Lower leg skin (tissue), 4 donors: ENCODE results near the gene PPARG. TPM values are rescaled to one million over a fixed set of nuclear protein-coding genes. Genes with fewer than 3 reads are reported as not detected.
"Not testable (repeated sequence)": the region's sequence is repeated elsewhere in the genome, so short reads cannot be mapped to it uniquely, and the experiment has no call there.

Experiments
- DNase-seq, 2 donors: peaks; one replicate each; pipeline ENCODE4 v3.0.0-alpha.2; 2019; ENCODE audit warnings: low spot score in 2 of 2
- H3K4me3 ChIP-seq: fragments of 200-600 bp; sonication (generic); 2 replicates; pipeline ENCODE4 v1.5.1; 2017; ENCODE audit warnings: mild to moderate bottlenecking, low read depth; ENCODE audit not compliant: poor library complexity, severe bottlenecking
- POLR2A ChIP-seq, 2 donors: fragments of 450-650 bp; IDR thresholded peaks; one replicate each; pipeline ENCODE4 v1.6.1; 2016 to 2017; ENCODE audit warnings: antibody characterized with exemption in 2 of 2, mild to moderate bottlenecking in 1 of 2, moderate library complexity in 1 of 2
- WGBS, 2 donors: methylation state at CpG; one replicate each; pipeline ENCODE4 v1.1.5; 2018; 5-methylcytosine and 5-hydroxymethylcytosine counted together
- intact Hi-C: fragments of 100-400 bp; cut with DNase I; formaldehyde crosslinking; loops from one replicate; pipeline ENCODE4 v1.15.0; 2023; ENCODE audit warnings: low total_unique reads
- total RNA-seq, 4 donors: library from RNA; depleted of rRNA; stranded (reverse); fragments of >200 nt; gene quantifications; one replicate each; pipeline ENCODE4 v1.1.0, GENCODE V29; 2016
- TF ChIP-seq, protein P1 (sequence below), 3 donors: fragments of 450-650 bp; IDR thresholded peaks; one replicate each; pipeline ENCODE4 v1.5.1; 2016; ENCODE audit warnings: antibody characterized with exemption in 3 of 3, mild to moderate bottlenecking in 3 of 3, moderate library complexity in 2 of 3

PPARG gene
- total RNA-seq, 4 donors from 2014 or later: 8.4 to 14.1 (median 9.8) TPM

DNA sequence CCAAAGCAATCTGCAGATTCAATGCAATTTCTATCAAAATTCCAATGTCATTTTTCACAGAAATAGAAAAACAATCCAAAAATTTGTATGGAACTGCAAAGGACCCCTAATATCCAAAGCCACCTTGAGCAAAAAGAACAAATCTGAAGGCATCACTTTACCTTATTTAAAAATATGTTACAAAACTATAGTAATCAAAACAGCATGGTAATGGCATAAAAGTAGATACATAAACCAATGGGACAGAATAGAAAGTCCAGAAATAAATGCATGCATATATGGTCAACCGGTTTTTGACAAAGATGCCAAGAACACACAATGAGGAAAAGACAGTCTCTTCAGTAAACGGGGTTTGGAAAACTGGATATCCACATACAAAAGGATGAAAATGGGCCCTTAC is 39.4 kb upstream of the PPARG start:
- 98 to 100% methylated on average over 2 of the region's 2 CpGs for WGBS, 2 donors
- intact Hi-C loops: no loop called here
- TF ChIP-seq, protein P1, sequence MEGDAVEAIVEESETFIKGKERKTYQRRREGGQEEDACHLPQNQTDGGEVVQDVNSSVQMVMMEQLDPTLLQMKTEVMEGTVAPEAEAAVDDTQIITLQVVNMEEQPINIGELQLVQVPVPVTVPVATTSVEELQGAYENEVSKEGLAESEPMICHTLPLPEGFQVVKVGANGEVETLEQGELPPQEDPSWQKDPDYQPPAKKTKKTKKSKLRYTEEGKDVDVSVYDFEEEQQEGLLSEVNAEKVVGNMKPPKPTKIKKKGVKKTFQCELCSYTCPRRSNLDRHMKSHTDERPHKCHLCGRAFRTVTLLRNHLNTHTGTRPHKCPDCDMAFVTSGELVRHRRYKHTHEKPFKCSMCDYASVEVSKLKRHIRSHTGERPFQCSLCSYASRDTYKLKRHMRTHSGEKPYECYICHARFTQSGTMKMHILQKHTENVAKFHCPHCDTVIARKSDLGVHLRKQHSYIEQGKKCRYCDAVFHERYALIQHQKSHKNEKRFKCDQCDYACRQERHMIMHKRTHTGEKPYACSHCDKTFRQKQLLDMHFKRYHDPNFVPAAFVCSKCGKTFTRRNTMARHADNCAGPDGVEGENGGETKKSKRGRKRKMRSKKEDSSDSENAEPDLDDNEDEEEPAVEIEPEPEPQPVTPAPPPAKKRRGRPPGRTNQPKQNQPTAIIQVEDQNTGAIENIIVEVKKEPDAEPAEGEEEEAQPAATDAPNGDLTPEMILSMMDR (IDR thresholded peaks at IDR 0.05): no peak
- TF ChIP-seq POLR2A (IDR thresholded peaks at IDR 0.05): no peak
- no peak overlapping the region for H3K4me3 ChIP-seq
- DNase-seq: no peak

- TF ChIP-seq, protein P1 (IDR thresholded peaks at IDR 0.05): no peak
- no peak for TF ChIP-seq POLR2A (IDR thresholded peaks at IDR 0.05)
- intact Hi-C loops: no loop called here
These were observed 36.0 kb upstream of the PPARG start for GRCh38 chr3:12252889-12253288.

GRCh38 chr3:12253516-12254343 is 35.1 kb upstream of the PPARG start:
- intact Hi-C loops: no loop called here
- TF ChIP-seq, protein P1 (IDR thresholded peaks at IDR 0.05): no peak
- no peak for TF ChIP-seq POLR2A (IDR thresholded peaks at IDR 0.05)
- H3K4me3 ChIP-seq: no peak overlapping the region
- DNase-seq: no peak
- 65 to 73% methylated on average over 10 of the region's 10 CpGs for WGBS, 2 donors

More at GRCh38 chr3:12252889-12253288, 36.0 kb upstream of the PPARG start:
- DNase-seq: no peak
- H3K4me3 ChIP-seq: no peak overlapping the region
- 65 to 72% methylated on average over 5 of the region's 5 CpGs for WGBS, 2 donors

GRCh38 chr3:12255393-12255792 is 33.5 kb upstream of the PPARG start:
- 95 to 96% methylated on average over 2 of the region's 2 CpGs for WGBS, 2 donors
- no peak for DNase-seq
- intact Hi-C loops: no loop called here

DNA sequence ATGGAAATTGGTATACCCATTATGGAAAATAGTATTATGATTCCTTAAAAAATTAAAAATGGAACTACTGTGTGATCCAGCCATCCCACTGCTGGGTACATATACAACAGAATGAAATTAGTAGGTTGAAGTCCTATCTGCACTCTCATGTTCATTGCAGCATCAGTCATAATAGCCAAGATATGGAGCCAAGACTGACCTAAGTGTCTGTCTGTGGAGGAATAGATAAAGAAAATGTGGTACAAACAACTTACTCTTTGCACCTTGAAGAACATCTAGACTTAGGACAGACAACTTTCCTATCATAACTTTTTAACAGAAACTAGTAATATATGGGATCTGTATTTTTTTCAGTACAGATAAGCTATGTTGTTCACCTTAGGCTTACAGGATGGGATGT is 30.0 kb upstream of the PPARG start:
- H3K4me3 ChIP-seq: no peak overlapping the region
- TF ChIP-seq, protein P1 (IDR thresholded peaks at IDR 0.05): no peak
- TF ChIP-seq POLR2A (IDR thresholded peaks at IDR 0.05): no peak
- no peak for DNase-seq
- intact Hi-C loops: no loop called here

More at GRCh38 chr3:12255393-12255792, 33.5 kb upstream of the PPARG start:
- TF ChIP-seq, protein P1 (IDR thresholded peaks at IDR 0.05): no peak
- no peak for TF ChIP-seq POLR2A (IDR thresholded peaks at IDR 0.05)
- H3K4me3 ChIP-seq: no peak overlapping the region

DNA sequence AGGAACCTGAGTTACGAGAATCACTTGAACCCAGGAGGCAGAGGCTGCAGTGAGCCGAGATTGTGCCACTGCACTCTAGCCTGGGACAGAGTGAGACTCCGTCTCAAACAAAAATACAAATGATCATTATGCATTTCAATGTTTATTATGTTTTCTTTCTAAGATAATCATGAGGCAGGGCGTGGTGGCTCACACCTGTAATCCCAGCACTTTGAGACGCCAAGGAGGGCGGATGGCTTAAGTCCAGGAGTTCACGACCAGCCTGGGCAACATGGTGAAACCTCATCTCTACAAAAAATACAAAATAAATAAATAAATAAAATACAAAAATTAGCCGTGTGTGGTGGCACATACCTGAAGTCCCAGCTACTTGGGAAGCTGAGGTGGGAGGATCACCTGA is 26.7 kb upstream of the PPARG start:
- DNase-seq, intact Hi-C loops, H3K4me3 ChIP-seq: not testable (repeated sequence)
- 85 to 91% methylated on average over 8 of the region's 8 CpGs for WGBS, 2 donors
